ENCODE data around the gene SH3RF1. TPM values are rescaled to one million over a fixed set of nuclear protein-coding genes. Genes with fewer than 3 reads are reported as not detected.

The SH3RF1 gene
- total RNA-seq, 1 experiment from 2014 or later, result 11.5 TPM

- CTCF ChIA-PET, result no interaction called here
- H3K27me3 ChIP-seq (ENCODE audit: control insufficient read depth, insufficient read depth, low read length), result no peaks in the 10 kb centered on the region
- no peak overlapping the region for H3K27ac ChIP-seq (ENCODE audit: low read length)
- no peaks in the 10 kb centered on the region for H3K9me3 ChIP-seq (ENCODE audit: control insufficient read depth, insufficient read depth, low read depth, low read length)
- no peak for ATAC-seq
- no peaks in the 10 kb centered on the region for H3K36me3 ChIP-seq (ENCODE audit: control insufficient read depth, insufficient read depth, low read length)
- no TSS peak for BruUV-seq (replicated peaks)
- DNase-seq (ENCODE audit: low read depth, low spot score), result no peak
- TF ChIP-seq TCF7L2 (IDR thresholded peaks at IDR 0.05; ENCODE audit: low read depth, low read length) (no peak), POLR2AphosphoS5 (IDR thresholded peaks at IDR 0.05; ENCODE audit: low read depth, low read length) (no peak), REST (IDR thresholded peaks at IDR 0.05; ENCODE audit: insufficient read depth in 1 of 2, low read depth in 2 of 2, low read length in 1 of 2) (no peak), SIN3A (IDR thresholded peaks at IDR 0.05; ENCODE audit: borderline replicate concordance, insufficient read depth, low read depth, low read length) (no peak)
- TF ChIP-seq, protein P1, sequence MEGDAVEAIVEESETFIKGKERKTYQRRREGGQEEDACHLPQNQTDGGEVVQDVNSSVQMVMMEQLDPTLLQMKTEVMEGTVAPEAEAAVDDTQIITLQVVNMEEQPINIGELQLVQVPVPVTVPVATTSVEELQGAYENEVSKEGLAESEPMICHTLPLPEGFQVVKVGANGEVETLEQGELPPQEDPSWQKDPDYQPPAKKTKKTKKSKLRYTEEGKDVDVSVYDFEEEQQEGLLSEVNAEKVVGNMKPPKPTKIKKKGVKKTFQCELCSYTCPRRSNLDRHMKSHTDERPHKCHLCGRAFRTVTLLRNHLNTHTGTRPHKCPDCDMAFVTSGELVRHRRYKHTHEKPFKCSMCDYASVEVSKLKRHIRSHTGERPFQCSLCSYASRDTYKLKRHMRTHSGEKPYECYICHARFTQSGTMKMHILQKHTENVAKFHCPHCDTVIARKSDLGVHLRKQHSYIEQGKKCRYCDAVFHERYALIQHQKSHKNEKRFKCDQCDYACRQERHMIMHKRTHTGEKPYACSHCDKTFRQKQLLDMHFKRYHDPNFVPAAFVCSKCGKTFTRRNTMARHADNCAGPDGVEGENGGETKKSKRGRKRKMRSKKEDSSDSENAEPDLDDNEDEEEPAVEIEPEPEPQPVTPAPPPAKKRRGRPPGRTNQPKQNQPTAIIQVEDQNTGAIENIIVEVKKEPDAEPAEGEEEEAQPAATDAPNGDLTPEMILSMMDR (IDR thresholded peaks at IDR 0.05), result no peak
- POLR2A ChIA-PET, result no interaction called here
- in situ Hi-C loops (cut with HindIII; ENCODE audit: low pct_unique_long_range_greater_than_20kb, low sequenced_read_pairs), result no loop called here
- peaks cover 5% of the 10 kb centered on the region; the same call in 1 of the 2 replicates for H3K4me1 ChIP-seq (ENCODE audit: control insufficient read depth, insufficient read depth, low read length)
- H3K4me3 ChIP-seq (ENCODE audit: low read depth in 2 of 2, low read length in 2 of 2), result no peak overlapping the region
- intact Hi-C loops (cut with micrococcal nuclease; ENCODE audit: unreplicated experiment), result no loop called here
These were observed 128.4 kb downstream of the SH3RF1 start for GRCh38 chr4:169142391-169142790.

GRCh38 chr4:169139021-169139420 lies 131.7 kb downstream of the SH3RF1 start:
- H3K27me3 ChIP-seq (ENCODE audit: control insufficient read depth, insufficient read depth, low read length), result no peaks in the 10 kb centered on the region
- no peak overlapping the region for H3K27ac ChIP-seq (ENCODE audit: low read length)
- DNase-seq (ENCODE audit: low read depth, low spot score) (no peak), ATAC-seq (no peak)
- ChIA-PET POLR2A (no interaction called here), CTCF (no interaction called here)
- in situ Hi-C loops (cut with HindIII; ENCODE audit: low pct_unique_long_range_greater_than_20kb, low sequenced_read_pairs) (no loop called here), intact Hi-C loops (cut with micrococcal nuclease; ENCODE audit: unreplicated experiment) (no loop called here)
- no peaks in the 10 kb centered on the region; the same call in 1 of the 2 replicates for H3K36me3 ChIP-seq (ENCODE audit: control insufficient read depth, insufficient read depth, low read length)
- no peaks in the 10 kb centered on the region for H3K9me3 ChIP-seq (ENCODE audit: control insufficient read depth, insufficient read depth, low read depth, low read length)
- no TSS peak for BruUV-seq (replicated peaks)
- H3K4me3 ChIP-seq (ENCODE audit: low read depth in 2 of 2, low read length in 2 of 2), result no peak overlapping the region
- TF ChIP-seq TCF7L2 (IDR thresholded peaks at IDR 0.05; ENCODE audit: low read depth, low read length), result no peak
- no peak for TF ChIP-seq SIN3A (IDR thresholded peaks at IDR 0.05; ENCODE audit: borderline replicate concordance, insufficient read depth, low read depth, low read length)
- no peak for TF ChIP-seq POLR2AphosphoS5 (IDR thresholded peaks at IDR 0.05; ENCODE audit: low read depth, low read length)
- TF ChIP-seq, protein P1 (IDR thresholded peaks at IDR 0.05), result no peak
- H3K4me1 ChIP-seq (ENCODE audit: control insufficient read depth, insufficient read depth, low read length), result no peaks in the 10 kb centered on the region
